GM12878 (cell line): ENCODE results near the gene ACSL1. TPM values are rescaled to one million over a fixed set of nuclear protein-coding genes. Genes with fewer than 3 reads are reported as not detected.

ENCODE experiments used
- ATAC-seq: fragments of 200-7000 bp; cut with Tn5 transposase; 3 replicates; pipeline ENCODE4 v1.9.1; 2020; ENCODE audit warnings: mild to moderate bottlenecking, moderate library complexity
- BruUV-seq: library from RNA; stranded (reverse); fragments of 400-500 nt; replicated peaks from 2 replicates; lab custom pipeline; 2021; lab: Mats Ljungman, UMichigan
- CTCF ChIA-PET: fragments of 300-600 bp; sonication (Branson Sonifier 250); formaldehyde crosslinking; extraction: SDS; loops from one replicate; lab custom pipeline; 2021; ENCODE audit warnings: inconsistent platforms; lab: Yijun Ruan, JAX
- POLR2A ChIA-PET: fragments of 350-600 bp; formaldehyde crosslinking; extraction: SDS; loops from one replicate; lab custom pipeline; 2021; ENCODE audit warnings: inconsistent platforms; lab: Charles Lee
- RAD21 ChIA-PET: fragments of 300-600 bp; sonication (Branson Sonifier 250); formaldehyde crosslinking; loops from one replicate; lab custom pipeline; 2023; ENCODE audit warnings: antibody characterized with exemption; ENCODE audit not compliant: unreplicated experiment; lab: Charles Lee
- SMC1A ChIA-PET: fragments of 300-600 bp; sonication (Branson Sonifier 250); formaldehyde crosslinking; loops from one replicate; lab custom pipeline; 2023; ENCODE audit not compliant: unreplicated experiment, uncharacterized antibody; lab: Charles Lee
- DNase-seq: peaks from one replicate; pipeline ENCODE4 v3.0.0-alpha.2; 2011; ENCODE audit warnings: low read depth, low spot score
- FAIRE-seq: peaks from 3 replicates; lab custom pipeline; 2011; peaks lifted over from hg19 to GRCh38; lab: Jason Lieb, UNC
- H2AFZ ChIP-seq: 2 replicates; pipeline ENCODE4 v1.6.0; 2011; ENCODE audit warnings: low read depth, low read length, control low read depth; ENCODE audit not compliant: control insufficient read depth
- H3K27ac ChIP-seq: 2 replicates; pipeline ENCODE4 v1.5.1; 2011; ENCODE audit warnings: control low read depth; ENCODE audit not compliant: control insufficient read depth, insufficient read depth
- H3K27me3 ChIP-seq, 2 experiments: replicated peaks in 1 of 2; 2 replicates each; pipeline versions ENCODE4 v1.6.0 to v1.6.1; 2011; ENCODE audit warnings: low read length in 1 of 2; ENCODE audit not compliant: control insufficient read depth in 2 of 2, insufficient read depth in 2 of 2
- H3K36me3 ChIP-seq, 2 experiments: 2 replicates each; pipeline ENCODE4 v1.5.1; 2011; ENCODE audit warnings: low read length in 1 of 2; ENCODE audit not compliant: control insufficient read depth in 2 of 2, insufficient read depth in 2 of 2
- H3K4me1 ChIP-seq: 2 replicates; pipeline ENCODE4 v1.6.1; 2011; ENCODE audit warnings: mild to moderate bottlenecking, low read length, moderate library complexity, mixed read lengths; ENCODE audit not compliant: control insufficient read depth, insufficient read depth
- H3K4me2 ChIP-seq: 2 replicates; pipeline ENCODE4 v1.6.0; 2011; ENCODE audit warnings: control low read depth; ENCODE audit not compliant: control insufficient read depth, insufficient read depth
- H3K4me3 ChIP-seq: fragments of 200-600 bp; sonication (generic); 2 replicates; pipeline ENCODE4 v1.5.1; 2016
- H3K79me2 ChIP-seq: 2 replicates; pipeline ENCODE4 v1.6.0; 2011; ENCODE audit warnings: low read length; ENCODE audit not compliant: control insufficient read depth, insufficient read depth
- H3K9ac ChIP-seq: 2 replicates; pipeline ENCODE4 v1.8.0; 2011; ENCODE audit warnings: low read length, control low read depth, mixed read lengths; ENCODE audit not compliant: control insufficient read depth, insufficient read depth
- H3K9me3 ChIP-seq: replicated peaks from 3 replicates; pipeline ENCODE4 v1.5.1; 2011; ENCODE audit warnings: mild to moderate bottlenecking, low read length; ENCODE audit not compliant: control insufficient read depth, insufficient read depth
- H4K20me1 ChIP-seq: 2 replicates; pipeline ENCODE4 v1.6.0; 2011; ENCODE audit not compliant: control insufficient read depth, insufficient read depth
- BRCA1 ChIP-seq: IDR thresholded peaks from 2 replicates; pipeline ENCODE4 v1.6.1; 2011; ENCODE audit warnings: low read depth, low read length, improper control_type of control experiment
- EP300 ChIP-seq, 2 experiments: fragments of 150-350 bp in 1 of 2; IDR thresholded peaks; 2 replicates each; pipeline ENCODE4 v1.6.1; 2011 to 2012; ENCODE audit warnings: low read depth in 2 of 2, low read length in 2 of 2, borderline replicate concordance in 1 of 2, improper control_type of control experiment in 1 of 2, inconsistent platforms in 1 of 2; ENCODE audit not compliant: control insufficient read depth in 1 of 2
- ETV6 ChIP-seq, 2 experiments: fragments of 450-650 bp in 1 of 2; IDR thresholded peaks in 1 of 2; conservative IDR thresholded peaks in 1 of 2; 2 replicates each; pipeline ENCODE4 v1.6.1; 2014; ENCODE audit warnings: antibody characterized with exemption in 1 of 2, borderline replicate concordance in 1 of 2, low read depth in 1 of 2, mild to moderate bottlenecking in 1 of 2, moderate library complexity in 1 of 2
- EZH2 ChIP-seq: IDR thresholded peaks from 2 replicates; pipeline ENCODE4 v1.6.1; 2012; ENCODE audit warnings: low read depth, mild to moderate bottlenecking, control low read depth, inconsistent platforms, low read length, borderline replicate concordance; ENCODE audit not compliant: control insufficient read depth
- FOXK2 ChIP-seq: fragments of 450-650 bp; IDR thresholded peaks from 2 replicates; pipeline ENCODE4 v1.6.1; 2017; ENCODE audit warnings: mild to moderate bottlenecking, moderate library complexity
- GATAD2B ChIP-seq: fragments of 450-650 bp; conservative IDR thresholded peaks from 2 replicates; pipeline ENCODE4 v1.6.1; 2017; ENCODE audit warnings: low read depth, mild to moderate bottlenecking, moderate library complexity
- HCFC1 ChIP-seq: fragments of 150-350 bp; IDR thresholded peaks from 2 replicates; pipeline ENCODE4 v1.6.1; 2014; ENCODE audit warnings: low read length
- HDGF ChIP-seq: fragments of 450-650 bp; IDR thresholded peaks from 2 replicates; pipeline ENCODE4 v1.6.1; 2016; ENCODE audit warnings: antibody characterized with exemption
- IRF4 ChIP-seq: IDR thresholded peaks from 2 replicates; pipeline ENCODE4 v1.6.1; 2011; ENCODE audit warnings: low read depth, low read length
- MTA3 ChIP-seq: IDR thresholded peaks from 2 replicates; pipeline ENCODE4 v1.6.1; 2012; ENCODE audit warnings: low read length, inconsistent platforms, borderline replicate concordance
- PAX5 ChIP-seq: IDR thresholded peaks from 2 replicates; pipeline ENCODE4 v1.6.1; 2011; ENCODE audit warnings: low read depth, low read length, borderline replicate concordance
- POLR2A ChIP-seq: IDR thresholded peaks from 2 replicates; pipeline ENCODE4 v1.6.1; 2011; ENCODE audit warnings: low read depth, mild to moderate bottlenecking, low read length
- RAD21 ChIP-seq: IDR thresholded peaks from 2 replicates; pipeline ENCODE4 v1.6.1; 2011; ENCODE audit warnings: mild to moderate bottlenecking, low read depth, low read length, moderate library complexity; ENCODE audit not compliant: insufficient read depth
- SRF ChIP-seq, 2 experiments: IDR thresholded peaks; 2 replicates each; pipeline ENCODE4 v1.6.1; 2011; ENCODE audit warnings: low read depth in 2 of 2, low read length in 2 of 2, mild to moderate bottlenecking in 1 of 2, moderate library complexity in 1 of 2
- TCF3 ChIP-seq: IDR thresholded peaks from 2 replicates; pipeline ENCODE4 v1.6.1; 2012; ENCODE audit warnings: low read depth, mild to moderate bottlenecking, low read length, borderline replicate concordance; ENCODE audit not compliant: insufficient read depth
- ZNF274 ChIP-seq: IDR thresholded peaks from one replicate; pipeline ENCODE4 v1.8.0; 2011; ENCODE audit not compliant: insufficient read length, insufficient read depth
- WGBS: methylation state at CpG from one replicate; pipeline ENCODE4 v1.1.6; 2016; ENCODE audit warnings: low lambda C conversion rate; ENCODE audit not compliant: insufficient replicate concordance, insufficient coverage; ENCODE audit errors: missing lambda C conversion rate; 5-methylcytosine and 5-hydroxymethylcytosine counted together
- in situ Hi-C: fragments of 300-500 bp; cut with MboI; formaldehyde crosslinking; loops from 9 replicates; pipeline ENCODE4 v1.14.3; 2018; ENCODE audit warnings: mixed read lengths
- intact Hi-C: fragments of 100-400 bp; cut with micrococcal nuclease; formaldehyde crosslinking; loops from one replicate; pipeline ENCODE4 v1.14.2; 2022; ENCODE audit not compliant: unreplicated experiment
- polyA plus RNA-seq, 11 experiments: library from polyadenylated mRNA; depleted of rRNA in 4 of 11; unstranded in 6 of 11; stranded (reverse) in 5 of 11; fragments of >200 nt; fragmentation: Nextera tagmentation in 4 of 11; fragmentation: Illumina TruSeq in 1 of 11; extraction: Ambion mirVana in 4 of 11; extraction: Trizol in 1 of 11; gene quantifications; 1 replicate in 1 of 11; 2 replicates in 10 of 11; pipeline versions ENCODE4 v1.2.1 to v1.2.3, GENCODE V29; 2011 to 2016; ENCODE audit warnings: inconsistent platforms in 2 of 11, missing spikeins in 2 of 11, low read depth in 1 of 11
- total RNA-seq, 4 experiments: library from RNA; depleted of rRNA in 3 of 4; stranded (reverse); fragments of >200 nt in 3 of 4; fragmentation: Illumina TruSeq in 1 of 4; extraction: Trizol in 1 of 4; gene quantifications; 2 replicates each; pipeline versions ENCODE4 v1.2.1 to v1.2.3, GENCODE V29; 2013 to 2021
- TF ChIP-seq, protein P1 (sequence below): fragments of 450-650 bp; IDR thresholded peaks from 2 replicates; pipeline ENCODE4 v1.6.1; 2014; ENCODE audit warnings: mild to moderate bottlenecking
- TF ChIP-seq, protein P2 (sequence below): IDR thresholded peaks from 2 replicates; pipeline ENCODE4 v1.6.1; 2012; ENCODE audit warnings: low read depth, low read length, improper control_type of control experiment
- TF ChIP-seq, protein P3 (sequence below): fragments of 450-650 bp; IDR thresholded peaks from 2 replicates; pipeline ENCODE4 v1.6.1; 2017; ENCODE audit warnings: antibody characterized with exemption, mild to moderate bottlenecking, moderate library complexity
- TF ChIP-seq, protein P4 (sequence below): IDR thresholded peaks from 2 replicates; pipeline ENCODE4 v1.6.1; 2011; ENCODE audit warnings: low read depth, mild to moderate bottlenecking, low read length, moderate library complexity, borderline replicate concordance; ENCODE audit errors: extremely low read depth

ACSL1 gene
- total and polyA plus RNA-seq, 10 of the 15 experiments (the other 5 are each of a cell fraction or from before 2014, with no cell fraction given), result 30.7 to 68.1 (median 58.7) TPM

DNA sequence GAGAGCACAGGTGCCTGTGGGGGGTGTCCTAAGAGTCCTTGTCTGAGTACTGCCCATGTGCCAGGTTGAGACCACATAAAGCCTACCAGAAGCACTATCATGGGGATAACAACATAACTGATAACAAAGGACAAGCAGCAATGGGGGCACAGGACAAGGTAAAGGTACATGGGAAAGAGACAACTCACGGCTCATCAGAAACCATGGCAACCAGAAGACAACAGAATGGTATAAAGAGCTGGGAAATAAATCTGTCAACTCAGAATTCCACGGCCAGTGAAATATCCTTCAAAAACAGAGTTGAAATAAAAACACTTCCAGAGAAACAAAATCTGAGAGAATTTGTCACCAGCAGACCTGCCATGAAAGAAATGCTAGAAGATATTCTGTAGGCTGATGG lies 111.9 kb downstream of the ACSL1 start:
- Histone ChIP-seq H3K27ac (no peak overlapping the region), H3K4me3 (no peak overlapping the region), H3K27me3 (no peaks in the 10 kb centered on the region), H3K4me1 (no peaks in the 10 kb centered on the region), H3K9me3 (no peaks in the 10 kb centered on the region; the same call in 1 of the 3 replicates), H3K79me2 (no peaks in the 10 kb centered on the region), H3K36me3 (peaks cover 8 to 20% of the 10 kb centered on the region in 2 experiments), H3K9ac (no peak overlapping the region), H2AFZ (no peak overlapping the region), H4K20me1 (no peaks in the 10 kb centered on the region), H3K4me2 (no peak overlapping the region)
- DNase-seq (no peak), FAIRE-seq (no peak), ATAC-seq (no peak)
- BruUV-seq, result no TSS peak
- RAD21 ChIA-PET, result no interaction called here
- 58% methylated on average over 2 of the region's 2 CpGs for WGBS
- in situ Hi-C loops, result no loop called here
- SMC1A ChIA-PET, result interaction anchor here (0.8 to 1.1 kb wide), 3 partner anchors 10 to 25 kb away, joined by 3 read pairs; partner anchors contain the start of gene CENPU
- TF ChIP-seq IRF4 (no peak), FOXK2 (no peak), HCFC1 (no peak), POLR2A (no peak), BRCA1 (no peak), SRF (IDR thresholded peaks at IDR 0.05; ENCODE audit: low read depth in 2 of 2, low read length in 2 of 2) (no peak), HDGF (no peak), MTA3 (no peak), EP300 (IDR thresholded peaks at IDR 0.05; ENCODE audit: borderline replicate concordance in 1 of 2, control insufficient read depth in 1 of 2, low read depth in 2 of 2, low read length in 2 of 2) (no peak), RAD21 (no peak), TCF3 (no peak), ETV6 (conservative IDR thresholded peaks at IDR 0.05 in 1 of 2, IDR thresholded peaks at IDR 0.05 in 1 of 2; ENCODE audit: borderline replicate concordance in 1 of 2, low read depth in 1 of 2) (no peak), GATAD2B (no peak), PAX5 (no peak), EZH2 (no peak), ZNF274 (no peak)
- TF ChIP-seq, protein P1, sequence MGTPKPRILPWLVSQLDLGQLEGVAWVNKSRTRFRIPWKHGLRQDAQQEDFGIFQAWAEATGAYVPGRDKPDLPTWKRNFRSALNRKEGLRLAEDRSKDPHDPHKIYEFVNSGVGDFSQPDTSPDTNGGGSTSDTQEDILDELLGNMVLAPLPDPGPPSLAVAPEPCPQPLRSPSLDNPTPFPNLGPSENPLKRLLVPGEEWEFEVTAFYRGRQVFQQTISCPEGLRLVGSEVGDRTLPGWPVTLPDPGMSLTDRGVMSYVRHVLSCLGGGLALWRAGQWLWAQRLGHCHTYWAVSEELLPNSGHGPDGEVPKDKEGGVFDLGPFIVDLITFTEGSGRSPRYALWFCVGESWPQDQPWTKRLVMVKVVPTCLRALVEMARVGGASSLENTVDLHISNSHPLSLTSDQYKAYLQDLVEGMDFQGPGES, result no peak
- TF ChIP-seq, protein P2, sequence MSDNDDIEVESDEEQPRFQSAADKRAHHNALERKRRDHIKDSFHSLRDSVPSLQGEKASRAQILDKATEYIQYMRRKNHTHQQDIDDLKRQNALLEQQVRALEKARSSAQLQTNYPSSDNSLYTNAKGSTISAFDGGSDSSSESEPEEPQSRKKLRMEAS, result no peak
- TF ChIP-seq, protein P3, sequence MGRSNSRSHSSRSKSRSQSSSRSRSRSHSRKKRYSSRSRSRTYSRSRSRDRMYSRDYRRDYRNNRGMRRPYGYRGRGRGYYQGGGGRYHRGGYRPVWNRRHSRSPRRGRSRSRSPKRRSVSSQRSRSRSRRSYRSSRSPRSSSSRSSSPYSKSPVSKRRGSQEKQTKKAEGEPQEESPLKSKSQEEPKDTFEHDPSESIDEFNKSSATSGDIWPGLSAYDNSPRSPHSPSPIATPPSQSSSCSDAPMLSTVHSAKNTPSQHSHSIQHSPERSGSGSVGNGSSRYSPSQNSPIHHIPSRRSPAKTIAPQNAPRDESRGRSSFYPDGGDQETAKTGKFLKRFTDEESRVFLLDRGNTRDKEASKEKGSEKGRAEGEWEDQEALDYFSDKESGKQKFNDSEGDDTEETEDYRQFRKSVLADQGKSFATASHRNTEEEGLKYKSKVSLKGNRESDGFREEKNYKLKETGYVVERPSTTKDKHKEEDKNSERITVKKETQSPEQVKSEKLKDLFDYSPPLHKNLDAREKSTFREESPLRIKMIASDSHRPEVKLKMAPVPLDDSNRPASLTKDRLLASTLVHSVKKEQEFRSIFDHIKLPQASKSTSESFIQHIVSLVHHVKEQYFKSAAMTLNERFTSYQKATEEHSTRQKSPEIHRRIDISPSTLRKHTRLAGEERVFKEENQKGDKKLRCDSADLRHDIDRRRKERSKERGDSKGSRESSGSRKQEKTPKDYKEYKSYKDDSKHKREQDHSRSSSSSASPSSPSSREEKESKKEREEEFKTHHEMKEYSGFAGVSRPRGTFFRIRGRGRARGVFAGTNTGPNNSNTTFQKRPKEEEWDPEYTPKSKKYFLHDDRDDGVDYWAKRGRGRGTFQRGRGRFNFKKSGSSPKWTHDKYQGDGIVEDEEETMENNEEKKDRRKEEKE, result no peak
- TF ChIP-seq, protein P4, sequence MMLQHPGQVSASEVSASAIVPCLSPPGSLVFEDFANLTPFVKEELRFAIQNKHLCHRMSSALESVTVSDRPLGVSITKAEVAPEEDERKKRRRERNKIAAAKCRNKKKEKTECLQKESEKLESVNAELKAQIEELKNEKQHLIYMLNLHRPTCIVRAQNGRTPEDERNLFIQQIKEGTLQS, result no peak
- intact Hi-C loops, result no loop called here
- CTCF ChIA-PET, result no interaction called here
- POLR2A ChIA-PET, result no interaction called here
